Measurements from ENCODE around the gene ADA.
"Not testable (repeated sequence)": the region's sequence is repeated elsewhere in the genome, so short reads cannot be mapped to it uniquely, and the experiment has no call there.

The ADA gene

DNA sequence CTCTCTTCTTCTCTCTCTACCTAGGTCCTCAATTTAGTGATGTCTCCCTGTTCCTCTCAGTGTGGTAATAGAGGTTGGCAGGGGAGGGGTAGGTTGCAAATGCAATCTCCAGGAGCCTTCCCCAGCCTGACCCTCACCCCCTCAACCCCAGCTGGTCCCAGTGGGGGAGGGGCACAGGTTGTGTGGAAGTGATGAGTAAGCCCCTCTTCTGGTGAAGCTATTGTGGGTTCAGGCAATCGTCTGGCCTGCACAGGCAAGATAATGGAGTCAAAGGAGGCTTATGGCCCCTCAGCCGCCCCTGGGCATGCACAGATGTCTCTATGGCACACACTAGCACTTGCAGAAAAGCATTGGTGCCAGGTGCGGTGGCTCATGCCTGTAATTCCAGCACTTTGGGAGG, 10.8 kb upstream of the ADA start:
- peak; percentile 44 for DNase-seq (ENCODE audit: low read depth)
- no peak overlapping the region for H3K4me3 ChIP-seq (ENCODE audit: low read depth, low read length)
- TF ChIP-seq MYC (IDR thresholded peaks at IDR 0.05; ENCODE audit: low read depth, low read length), result no peak
- TF ChIP-seq, protein P1, sequence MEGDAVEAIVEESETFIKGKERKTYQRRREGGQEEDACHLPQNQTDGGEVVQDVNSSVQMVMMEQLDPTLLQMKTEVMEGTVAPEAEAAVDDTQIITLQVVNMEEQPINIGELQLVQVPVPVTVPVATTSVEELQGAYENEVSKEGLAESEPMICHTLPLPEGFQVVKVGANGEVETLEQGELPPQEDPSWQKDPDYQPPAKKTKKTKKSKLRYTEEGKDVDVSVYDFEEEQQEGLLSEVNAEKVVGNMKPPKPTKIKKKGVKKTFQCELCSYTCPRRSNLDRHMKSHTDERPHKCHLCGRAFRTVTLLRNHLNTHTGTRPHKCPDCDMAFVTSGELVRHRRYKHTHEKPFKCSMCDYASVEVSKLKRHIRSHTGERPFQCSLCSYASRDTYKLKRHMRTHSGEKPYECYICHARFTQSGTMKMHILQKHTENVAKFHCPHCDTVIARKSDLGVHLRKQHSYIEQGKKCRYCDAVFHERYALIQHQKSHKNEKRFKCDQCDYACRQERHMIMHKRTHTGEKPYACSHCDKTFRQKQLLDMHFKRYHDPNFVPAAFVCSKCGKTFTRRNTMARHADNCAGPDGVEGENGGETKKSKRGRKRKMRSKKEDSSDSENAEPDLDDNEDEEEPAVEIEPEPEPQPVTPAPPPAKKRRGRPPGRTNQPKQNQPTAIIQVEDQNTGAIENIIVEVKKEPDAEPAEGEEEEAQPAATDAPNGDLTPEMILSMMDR (IDR thresholded peaks at IDR 0.05; ENCODE audit: low read depth, low read length), result no peak
- TF ChIP-seq, protein P2, sequence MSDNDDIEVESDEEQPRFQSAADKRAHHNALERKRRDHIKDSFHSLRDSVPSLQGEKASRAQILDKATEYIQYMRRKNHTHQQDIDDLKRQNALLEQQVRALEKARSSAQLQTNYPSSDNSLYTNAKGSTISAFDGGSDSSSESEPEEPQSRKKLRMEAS (IDR thresholded peaks at IDR 0.05; ENCODE audit: low read depth, low read length), result no peak
- no peak for TF ChIP-seq POLR2A (IDR thresholded peaks at IDR 0.05; ENCODE audit: extremely low read depth, insufficient read length)

DNA sequence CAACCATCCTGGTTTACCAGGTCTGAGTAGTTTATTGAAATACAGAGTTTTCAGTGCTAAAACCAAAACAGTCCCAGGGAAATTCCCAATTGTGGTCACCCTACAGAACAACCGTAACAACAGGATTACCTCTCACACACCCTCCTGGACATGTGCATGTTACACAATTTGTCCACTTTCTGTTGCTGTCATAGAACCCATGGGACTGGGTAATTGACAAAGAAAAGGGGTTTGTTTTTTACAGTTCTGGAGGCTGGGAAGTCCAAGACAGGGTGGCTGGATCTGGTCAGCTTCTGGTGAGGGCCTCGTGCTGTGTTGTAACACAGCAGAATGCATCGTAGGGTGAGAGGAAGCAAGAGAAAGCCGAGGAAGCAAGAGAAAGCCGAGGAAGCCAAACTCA, 9.1 kb upstream of the ADA start:
- H3K4me3 ChIP-seq (ENCODE audit: low read depth, low read length), result no peak overlapping the region
- TF ChIP-seq POLR2A (IDR thresholded peaks at IDR 0.05; ENCODE audit: extremely low read depth, insufficient read length) (no peak), MYC (IDR thresholded peaks at IDR 0.05; ENCODE audit: low read depth, low read length) (no peak)
- TF ChIP-seq, protein P2 (IDR thresholded peaks at IDR 0.05; ENCODE audit: low read depth, low read length), result no peak
- TF ChIP-seq, protein P1 (IDR thresholded peaks at IDR 0.05; ENCODE audit: low read depth, low read length), result no peak
- no peak for DNase-seq (ENCODE audit: low read depth)

DNA sequence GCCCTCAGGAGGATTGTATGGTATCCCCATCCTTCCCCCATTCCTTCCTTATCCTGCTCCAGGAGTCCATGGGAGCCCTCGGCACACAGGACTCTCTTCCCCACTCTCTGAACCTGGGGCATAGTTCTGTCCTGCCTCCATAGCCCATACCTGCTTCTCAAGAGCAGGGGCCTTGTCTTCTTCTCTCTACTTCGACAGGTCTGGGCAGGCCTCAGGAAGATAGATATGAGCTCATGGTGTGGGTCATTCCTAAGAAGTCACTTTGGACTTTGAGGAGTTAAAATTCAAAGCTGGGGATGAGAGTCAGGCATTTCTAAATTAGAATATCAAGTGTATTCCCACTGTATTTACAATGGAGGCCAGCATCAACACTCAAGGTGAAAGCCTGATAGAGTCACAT, 8.4 kb upstream of the ADA start:
- H3K4me3 ChIP-seq (ENCODE audit: low read depth, low read length), result no peak overlapping the region
- DNase-seq (ENCODE audit: low read depth), result no peak
- no peak for TF ChIP-seq POLR2A (IDR thresholded peaks at IDR 0.05; ENCODE audit: extremely low read depth, insufficient read length)
- TF ChIP-seq, protein P1 (IDR thresholded peaks at IDR 0.05; ENCODE audit: low read depth, low read length), result no peak
- TF ChIP-seq, protein P2 (IDR thresholded peaks at IDR 0.05; ENCODE audit: low read depth, low read length), result no peak
- TF ChIP-seq MYC (IDR thresholded peaks at IDR 0.05; ENCODE audit: low read depth, low read length), result no peak

DNA sequence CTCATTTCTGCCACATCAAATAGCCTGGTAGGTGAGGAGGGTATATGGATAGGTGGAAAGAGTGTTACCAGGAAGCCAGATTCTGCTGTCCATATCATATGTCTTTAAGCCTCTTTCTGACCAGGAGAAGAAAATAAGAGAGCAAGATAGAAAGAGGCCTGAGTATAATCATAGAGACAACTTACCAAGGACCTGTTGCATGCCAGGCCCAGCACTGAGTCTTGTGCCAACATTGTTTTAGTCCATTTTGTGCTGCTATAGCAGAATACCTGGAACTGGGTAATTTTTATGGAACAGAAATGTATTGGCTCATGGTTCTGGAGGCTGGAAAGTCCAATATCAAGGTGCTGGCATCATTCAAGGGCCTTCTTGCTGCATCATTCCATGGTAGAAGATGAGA, 7.3 kb upstream of the ADA start:
- TF ChIP-seq POLR2A (IDR thresholded peaks at IDR 0.05; ENCODE audit: extremely low read depth, insufficient read length) (no peak), MYC (IDR thresholded peaks at IDR 0.05; ENCODE audit: low read depth, low read length) (no peak)
- TF ChIP-seq, protein P1 (IDR thresholded peaks at IDR 0.05; ENCODE audit: low read depth, low read length), result no peak
- TF ChIP-seq, protein P2 (IDR thresholded peaks at IDR 0.05; ENCODE audit: low read depth, low read length), result no peak
- no peak for DNase-seq (ENCODE audit: low read depth)
- no peak overlapping the region for H3K4me3 ChIP-seq (ENCODE audit: low read depth, low read length)

DNA sequence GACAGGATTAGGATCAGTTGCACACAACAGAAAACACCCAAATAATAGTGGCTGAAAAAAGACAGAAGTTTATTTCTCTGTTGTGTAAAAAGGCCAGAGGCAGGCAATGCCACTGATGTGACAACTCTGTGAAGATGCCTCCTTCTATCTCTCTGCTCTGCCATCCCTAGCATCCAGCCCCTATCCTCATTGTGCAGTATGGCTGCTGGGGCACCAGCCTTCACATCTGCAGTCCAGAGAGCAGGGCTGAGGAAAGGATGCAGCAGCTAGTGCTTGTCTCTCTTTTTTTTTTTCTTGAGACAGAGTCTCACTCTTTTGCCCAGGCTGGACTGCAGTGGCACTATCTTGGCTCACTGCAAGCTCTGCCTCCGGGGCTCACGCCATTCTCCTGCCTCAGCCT, 6.4 kb upstream of the ADA start:
- TF ChIP-seq, protein P2 (IDR thresholded peaks at IDR 0.05; ENCODE audit: low read depth, low read length), result no peak
- no peak for TF ChIP-seq MYC (IDR thresholded peaks at IDR 0.05; ENCODE audit: low read depth, low read length)
- TF ChIP-seq POLR2A (IDR thresholded peaks at IDR 0.05; ENCODE audit: extremely low read depth, insufficient read length), result no peak
- TF ChIP-seq, protein P1 (IDR thresholded peaks at IDR 0.05; ENCODE audit: low read depth, low read length), result no peak
- no peak for DNase-seq (ENCODE audit: low read depth)
- H3K4me3 ChIP-seq (ENCODE audit: low read depth, low read length), result no peak overlapping the region

DNA sequence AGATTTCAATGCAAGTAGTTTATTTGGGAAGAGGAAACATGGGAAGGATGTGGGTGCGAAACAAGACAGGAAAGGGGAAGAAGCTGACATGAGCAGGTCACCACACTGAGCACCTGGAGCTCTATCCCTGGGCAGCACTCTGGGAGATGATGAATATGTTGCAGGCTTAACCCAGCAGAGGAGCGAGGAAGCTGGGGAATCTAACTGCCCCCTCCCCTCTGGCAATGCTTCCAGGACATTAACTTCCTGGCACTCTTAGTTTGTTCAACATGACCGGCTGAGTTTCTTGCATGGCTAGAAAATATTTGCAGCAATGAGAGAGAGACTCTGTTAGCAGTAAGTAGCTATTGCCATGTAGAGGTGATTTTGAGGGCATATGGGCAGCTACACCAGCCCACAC, 4.9 kb upstream of the ADA start:
- DNase-seq (ENCODE audit: low read depth), result no peak
- H3K4me3 ChIP-seq (ENCODE audit: low read depth, low read length), result no peak overlapping the region
- TF ChIP-seq POLR2A (IDR thresholded peaks at IDR 0.05; ENCODE audit: extremely low read depth, insufficient read length), result no peak
- TF ChIP-seq, protein P1 (IDR thresholded peaks at IDR 0.05; ENCODE audit: low read depth, low read length), result no peak
- TF ChIP-seq, protein P2 (IDR thresholded peaks at IDR 0.05; ENCODE audit: low read depth, low read length), result no peak
- TF ChIP-seq MYC (IDR thresholded peaks at IDR 0.05; ENCODE audit: low read depth, low read length), result no peak

DNA sequence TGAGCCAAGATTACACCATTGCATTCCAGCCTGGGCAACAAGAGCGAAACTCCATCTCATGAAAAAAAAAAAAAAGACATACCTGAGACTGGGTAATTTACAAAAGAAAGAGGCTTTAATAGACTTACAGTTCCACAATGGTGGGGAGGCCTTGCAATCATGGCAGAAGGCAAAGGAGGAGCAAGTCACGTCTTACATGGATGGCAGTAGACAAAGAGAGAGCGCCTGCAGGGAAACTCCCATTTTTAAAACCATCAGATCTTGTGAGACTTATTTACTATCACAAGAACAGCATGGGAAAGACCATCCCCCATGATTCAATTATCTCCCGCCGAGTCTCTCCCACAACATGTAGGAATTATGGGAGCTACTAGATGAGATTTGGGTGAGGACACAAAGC, 2.7 kb upstream of the ADA start:
- H3K4me3 ChIP-seq (ENCODE audit: low read depth, low read length); DNase-seq (ENCODE audit: low read depth): not testable (repeated sequence)
